ENCODE measurements around the gene FSTL4.

DNA sequence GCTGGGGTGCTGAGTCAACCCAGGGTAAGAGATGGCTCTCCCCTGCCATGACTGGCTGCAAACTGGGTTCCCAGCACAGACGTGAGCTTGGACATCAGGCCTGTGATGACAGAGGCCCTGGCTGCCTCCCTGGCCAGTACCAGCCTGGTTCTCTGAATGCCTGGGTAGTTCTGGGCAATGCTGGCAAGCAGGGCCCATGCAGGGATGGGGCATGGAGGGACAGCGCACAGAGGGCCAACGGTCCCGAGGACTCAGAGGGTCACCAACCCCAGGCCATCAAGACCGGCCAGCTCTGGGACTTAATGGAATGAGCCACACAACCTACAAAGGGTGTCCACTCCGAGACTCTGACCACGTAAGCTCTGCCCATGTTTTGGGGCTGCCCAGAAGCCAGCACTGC lies 241.4 kb downstream of the FSTL4 start:
- TF ChIP-seq EP300 (conservative IDR thresholded peaks at IDR 0.05; ENCODE audit: poor library complexity, severe bottlenecking) (no peak), TAF1 (IDR thresholded peaks at IDR 0.05; ENCODE audit: low read depth) (no peak), CTCF (IDR thresholded peaks at IDR 0.05; ENCODE audit: poor library complexity, severe bottlenecking) (no peak), POLR2AphosphoS5 (IDR thresholded peaks at IDR 0.05) (no peak), EZH2 (IDR thresholded peaks at IDR 0.05; ENCODE audit: borderline replicate concordance, insufficient read depth, low read length, poor library complexity, severe bottlenecking) (no peak)

Data from neural cell (in vitro differentiated cells).